Thoracic aorta (tissue), 2 donors: ENCODE data around the gene ABCC9. TPM values are rescaled to one million over a fixed set of nuclear protein-coding genes. Genes with fewer than 3 reads are reported as not detected.

Experiments used
- ATAC-seq: fragments of 150-250 bp; one replicate; pipeline ENCODE4 v1.8.0; 2017; ENCODE audit warnings: low read depth; ENCODE audit not compliant: insufficient number of reproducible peaks, low FRiP score
- DNase-seq: peaks from one replicate; pipeline ENCODE4 v3.0.0-alpha.2; 2020; ENCODE audit warnings: low spot score
- H3K27ac ChIP-seq, 2 donors: fragments of 200-600 bp; sonication (generic); 1 replicate in 1 of 2; 2 replicates in 1 of 2; pipeline ENCODE4 v1.5.1; 2016; ENCODE audit warnings: mild to moderate bottlenecking in 2 of 2, moderate library complexity in 2 of 2
- H3K27me3 ChIP-seq: fragments of 200-600 bp; sonication (generic); replicated peaks from 2 replicates; pipeline ENCODE4 v1.6.0; 2016; ENCODE audit warnings: mild to moderate bottlenecking; ENCODE audit not compliant: insufficient read depth
- H3K36me3 ChIP-seq: fragments of 200-600 bp; sonication (generic); one replicate; pipeline ENCODE4 v1.5.1; 2016
- H3K4me1 ChIP-seq, 2 donors: fragments of 200-600 bp; sonication (generic); 1 replicate in 1 of 2; 2 replicates in 1 of 2; pipeline versions ENCODE4 v1.5.1 to v1.6.0; 2016; ENCODE audit warnings: low read depth in 2 of 2, mild to moderate bottlenecking in 1 of 2; ENCODE audit not compliant: control insufficient read depth in 1 of 2
- H3K4me3 ChIP-seq: fragments of 200-600 bp; sonication (generic); 2 replicates; pipeline ENCODE4 v1.5.1; 2016; ENCODE audit warnings: mild to moderate bottlenecking
- H3K9me3 ChIP-seq: fragments of 200-600 bp; sonication (generic); 2 replicates; pipeline ENCODE4 v1.5.1; 2016
- total RNA-seq, 2 donors: library from RNA; depleted of rRNA; stranded (reverse); fragments of >200 nt; gene quantifications; one replicate each; pipeline versions ENCODE4 v1.1.0 to v1.2.3, GENCODE V29; 2016
- TF ChIP-seq, protein P1 (sequence below): fragments of 200-600 bp; sonication (generic); IDR thresholded peaks from one replicate; pipeline ENCODE4 v1.5.1; 2019; ENCODE audit warnings: antibody characterized with exemption

Gene ABCC9
- total RNA-seq, 2 donors from 2014 or later, result 19.6 to 42.6 TPM

DNA sequence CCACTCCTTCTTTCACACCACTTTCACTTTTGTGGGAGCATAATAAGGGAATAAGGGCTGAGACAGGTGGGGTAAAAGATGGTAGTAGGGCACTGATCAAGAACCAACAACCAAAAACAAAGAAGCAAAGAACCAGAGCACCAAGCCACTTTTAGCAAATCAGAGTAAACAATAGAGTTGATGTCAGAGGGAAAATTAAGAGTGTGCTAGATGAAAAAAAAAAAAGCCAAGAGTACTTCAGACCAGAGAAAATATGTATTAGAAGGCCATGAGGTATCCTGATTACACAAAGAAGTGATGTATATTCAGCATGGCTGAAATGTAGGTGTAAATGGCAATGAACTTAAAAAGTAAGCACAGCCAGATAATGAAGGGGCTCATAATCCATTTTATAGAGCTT, 75.4 kb downstream of the ABCC9 start:
- Histone ChIP-seq H3K27ac (no peak overlapping the region), H3K27me3 (no peaks in the 10 kb centered on the region), H3K9me3 (peaks cover 4% of the 10 kb centered on the region), H3K4me1 (peaks cover 0 to 10% of the 10 kb centered on the region in 2 donors), H3K36me3 (no peaks in the 10 kb centered on the region), H3K4me3 (no peak overlapping the region)
- TF ChIP-seq, protein P1, sequence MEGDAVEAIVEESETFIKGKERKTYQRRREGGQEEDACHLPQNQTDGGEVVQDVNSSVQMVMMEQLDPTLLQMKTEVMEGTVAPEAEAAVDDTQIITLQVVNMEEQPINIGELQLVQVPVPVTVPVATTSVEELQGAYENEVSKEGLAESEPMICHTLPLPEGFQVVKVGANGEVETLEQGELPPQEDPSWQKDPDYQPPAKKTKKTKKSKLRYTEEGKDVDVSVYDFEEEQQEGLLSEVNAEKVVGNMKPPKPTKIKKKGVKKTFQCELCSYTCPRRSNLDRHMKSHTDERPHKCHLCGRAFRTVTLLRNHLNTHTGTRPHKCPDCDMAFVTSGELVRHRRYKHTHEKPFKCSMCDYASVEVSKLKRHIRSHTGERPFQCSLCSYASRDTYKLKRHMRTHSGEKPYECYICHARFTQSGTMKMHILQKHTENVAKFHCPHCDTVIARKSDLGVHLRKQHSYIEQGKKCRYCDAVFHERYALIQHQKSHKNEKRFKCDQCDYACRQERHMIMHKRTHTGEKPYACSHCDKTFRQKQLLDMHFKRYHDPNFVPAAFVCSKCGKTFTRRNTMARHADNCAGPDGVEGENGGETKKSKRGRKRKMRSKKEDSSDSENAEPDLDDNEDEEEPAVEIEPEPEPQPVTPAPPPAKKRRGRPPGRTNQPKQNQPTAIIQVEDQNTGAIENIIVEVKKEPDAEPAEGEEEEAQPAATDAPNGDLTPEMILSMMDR, result no peak
- DNase-seq, result no peak
- no peak for ATAC-seq

DNA sequence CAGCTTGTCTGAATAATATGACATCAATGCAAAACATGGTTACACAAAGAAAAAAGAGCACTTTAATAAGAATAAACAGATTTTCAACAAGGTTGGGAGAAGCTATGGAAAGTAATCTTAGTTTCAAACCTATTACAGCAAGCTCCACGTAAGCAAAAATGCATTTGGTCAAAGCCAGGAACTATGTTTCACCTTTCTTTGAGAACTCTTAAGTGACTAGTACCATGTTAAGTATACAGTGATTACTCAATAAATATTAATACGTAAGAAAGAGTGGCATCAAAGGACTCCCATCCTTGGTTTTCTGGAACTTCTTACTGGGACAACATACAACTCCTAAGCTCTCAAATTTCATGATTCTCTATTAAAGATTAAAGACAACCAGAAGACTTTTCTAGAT, 80.7 kb downstream of the ABCC9 start:
- Histone ChIP-seq H3K27ac (no peak overlapping the region), H3K4me3 (no peak overlapping the region), H3K9me3 (no peaks in the 10 kb centered on the region), H3K4me1 (no peaks in the 10 kb centered on the region), H3K27me3 (no peaks in the 10 kb centered on the region), H3K36me3 (peaks cover 3% of the 10 kb centered on the region)
- TF ChIP-seq, protein P1, result no peak
- no peak for ATAC-seq
- no peak for DNase-seq

DNA sequence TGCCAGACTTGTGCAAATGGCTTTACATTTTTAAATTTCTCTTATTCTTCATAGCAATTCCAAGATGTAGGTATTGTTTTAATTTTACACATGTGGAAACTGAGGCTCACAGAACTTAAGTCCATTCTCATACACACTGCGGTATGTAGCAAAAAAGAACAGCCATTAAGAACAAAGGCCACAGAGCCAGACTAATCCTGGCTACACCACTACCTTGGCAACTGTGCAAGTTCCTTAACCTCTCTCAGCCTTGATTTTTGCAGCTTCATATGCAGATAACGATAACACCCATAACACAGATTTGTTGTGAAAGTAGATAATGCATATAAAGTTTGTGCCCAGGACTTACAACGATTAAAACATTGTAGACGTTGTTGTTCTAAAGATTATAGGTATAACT, 81.1 kb downstream of the ABCC9 start:
- no peak for ATAC-seq
- TF ChIP-seq, protein P1, result no peak

DNA sequence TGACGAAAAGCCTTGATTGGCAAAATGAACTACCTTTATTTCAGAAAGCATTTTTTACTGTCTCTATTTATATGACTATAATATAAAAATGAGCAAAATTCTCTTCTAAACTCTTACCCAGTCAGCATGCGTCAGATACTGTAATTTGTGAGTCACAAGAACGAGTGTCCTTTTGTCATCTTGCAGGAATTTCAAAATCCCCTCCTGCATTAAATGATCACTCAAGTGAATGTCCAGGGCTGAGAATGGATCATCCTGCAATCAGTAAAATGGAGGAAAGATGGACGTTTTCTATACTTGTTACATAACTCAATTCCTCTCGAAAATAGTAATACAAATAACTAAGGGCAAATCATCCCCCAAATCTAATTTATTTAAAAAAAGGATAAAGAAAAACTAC, 89.0 kb downstream of the ABCC9 start:
- no peak overlapping the region for H3K4me3 ChIP-seq
- no peaks in the 10 kb centered on the region for H3K9me3 ChIP-seq
- H3K27ac ChIP-seq, result no peak overlapping the region
- H3K36me3 ChIP-seq, result no peaks in the 10 kb centered on the region
- TF ChIP-seq, protein P1, result no peak
- H3K27me3 ChIP-seq, result no peaks in the 10 kb centered on the region
- no peak for DNase-seq
- ATAC-seq, result no peak
- peaks cover 0 to 13% of the 10 kb centered on the region in 2 donors for H3K4me1 ChIP-seq

More for the DNA sequence above, 81.1 kb downstream of the ABCC9 start:
- H3K4me3 ChIP-seq, result no peak overlapping the region
- H3K4me1 ChIP-seq, result no peaks in the 10 kb centered on the region
- DNase-seq, result no peak
- H3K27ac ChIP-seq, result no peak overlapping the region
- H3K27me3 ChIP-seq, result no peaks in the 10 kb centered on the region
- H3K9me3 ChIP-seq, result no peaks in the 10 kb centered on the region
- H3K36me3 ChIP-seq, result peaks cover 3% of the 10 kb centered on the region

DNA sequence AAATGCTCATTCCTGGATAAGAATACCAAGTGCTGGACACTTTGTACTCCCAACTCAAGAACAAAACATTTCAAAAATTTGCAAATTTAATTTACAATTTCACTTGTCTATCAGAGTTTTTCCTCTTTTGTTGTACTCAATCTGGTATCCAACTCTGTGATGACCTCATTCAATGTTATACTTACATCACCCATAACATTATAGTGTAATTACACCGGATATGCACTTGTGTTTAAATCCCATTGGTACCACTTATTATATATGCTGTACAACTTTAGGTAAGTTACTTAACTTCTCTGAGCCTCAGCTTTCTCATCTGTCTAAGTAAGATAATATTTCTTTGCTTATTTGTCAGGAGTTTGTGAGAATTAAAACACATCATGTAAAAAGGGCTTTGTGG, 90.1 kb downstream of the ABCC9 start:
- DNase-seq (no peak), ATAC-seq (no peak)
- TF ChIP-seq, protein P1, result no peak

More for the DNA sequence above, 90.1 kb downstream of the ABCC9 start:
- Histone ChIP-seq H3K9me3 (no peaks in the 10 kb centered on the region), H3K27me3 (no peaks in the 10 kb centered on the region), H3K4me1 (peaks cover 0 to 13% of the 10 kb centered on the region in 2 donors), H3K36me3 (no peaks in the 10 kb centered on the region), H3K27ac (no peak overlapping the region), H3K4me3 (no peak overlapping the region)
